Liver (tissue), 9 donors: Measurements from ENCODE around the gene DHX57. TPM values are rescaled to one million over a fixed set of nuclear protein-coding genes. Genes with fewer than 3 reads are reported as not detected.

Experiments
- DNase-seq: peaks from one replicate; pipeline ENCODE4 v3.0.0-alpha.2; 2017; ENCODE audit warnings: low spot score
- H3K27ac ChIP-seq, 2 donors: one replicate each; pipeline ENCODE4 v1.7.0; 2013; ENCODE audit warnings: inconsistent platforms in 2 of 2, low read length in 2 of 2, control low read depth in 1 of 2, low read depth in 1 of 2, mild to moderate bottlenecking in 1 of 2
- H3K27me3 ChIP-seq, 4 donors: one replicate each; pipeline versions ENCODE4 v1.6.1 to v1.7.0; 2013; ENCODE audit warnings: low read length in 3 of 4, inconsistent platforms in 1 of 4, mild to moderate bottlenecking in 1 of 4, moderate library complexity in 1 of 4; ENCODE audit not compliant: control insufficient read depth in 4 of 4, insufficient read depth in 4 of 4
- H3K36me3 ChIP-seq, 4 donors: one replicate each; pipeline versions ENCODE4 v1.6.1 to v1.7.0; 2013; ENCODE audit warnings: low read length in 3 of 4, mild to moderate bottlenecking in 3 of 4, low read depth in 1 of 4, moderate library complexity in 1 of 4; ENCODE audit not compliant: control insufficient read depth in 4 of 4, insufficient read depth in 3 of 4
- H3K4me1 ChIP-seq, 4 donors: one replicate each; pipeline versions ENCODE4 v1.6.1 to v1.7.0; 2013; ENCODE audit warnings: low read length in 3 of 4, mild to moderate bottlenecking in 3 of 4, moderate library complexity in 1 of 4; ENCODE audit not compliant: control insufficient read depth in 4 of 4, insufficient read depth in 4 of 4
- H3K4me3 ChIP-seq, 3 donors: one replicate each; pipeline versions ENCODE4 v1.6.1 to v1.7.0; 2013; ENCODE audit warnings: low read length in 3 of 3, control low read depth in 1 of 3, low read depth in 1 of 3, mild to moderate bottlenecking in 1 of 3
- H3K9ac ChIP-seq, 2 donors: one replicate each; pipeline ENCODE4 v1.7.0; 2013; ENCODE audit warnings: low read length in 2 of 2, mild to moderate bottlenecking in 2 of 2, moderate library complexity in 2 of 2, control low read depth in 1 of 2, low read depth in 1 of 2
- H3K9me3 ChIP-seq, 4 donors: one replicate each; pipeline versions ENCODE4 v1.6.1 to v1.7.0; 2013; ENCODE audit warnings: low read length in 3 of 4; ENCODE audit not compliant: control insufficient read depth in 4 of 4
- CTCF ChIP-seq: fragments of 150-350 bp; IDR thresholded peaks from 2 replicates; pipeline ENCODE4 v1.5.1; 2017; ENCODE audit warnings: improper control_type of control experiment, low read depth, low read length; ENCODE audit not compliant: missing input control
- EGR1 ChIP-seq, 2 donors: IDR thresholded peaks; 2 replicates each; pipeline ENCODE4 v1.6.1; 2016 to 2018; ENCODE audit warnings: antibody characterized with exemption in 2 of 2, low read depth in 2 of 2
- FOXA1 ChIP-seq: IDR thresholded peaks from 2 replicates; pipeline ENCODE4 v1.6.1; 2016; ENCODE audit warnings: antibody characterized with exemption
- FOXA2 ChIP-seq: IDR thresholded peaks from 2 replicates; pipeline ENCODE4 v1.6.1; 2016; ENCODE audit warnings: antibody characterized with exemption
- GABPA ChIP-seq, 2 donors: IDR thresholded peaks in 1 of 2; conservative IDR thresholded peaks in 1 of 2; 2 replicates each; pipeline ENCODE4 v1.6.1; 2016; ENCODE audit warnings: antibody characterized with exemption in 2 of 2, mild to moderate bottlenecking in 1 of 2, moderate library complexity in 1 of 2
- HNF4A ChIP-seq, 2 donors: conservative IDR thresholded peaks; 2 replicates each; pipeline ENCODE4 v1.6.1; 2016; ENCODE audit warnings: antibody characterized with exemption in 2 of 2, mild to moderate bottlenecking in 2 of 2
- HNF4G ChIP-seq: IDR thresholded peaks from 2 replicates; pipeline ENCODE4 v1.6.1; 2016; ENCODE audit warnings: antibody characterized with exemption
- JUND ChIP-seq, 2 donors: IDR thresholded peaks; 2 replicates each; pipeline ENCODE4 v1.6.1; 2016; ENCODE audit warnings: antibody characterized with exemption in 2 of 2
- MAX ChIP-seq: IDR thresholded peaks from 2 replicates; pipeline ENCODE4 v1.6.1; 2016; ENCODE audit warnings: antibody characterized with exemption
- NR2F2 ChIP-seq: IDR thresholded peaks from 2 replicates; pipeline ENCODE4 v1.6.1; 2016; ENCODE audit warnings: antibody characterized with exemption
- REST ChIP-seq: IDR thresholded peaks from 2 replicates; pipeline ENCODE4 v1.6.1; 2016; ENCODE audit warnings: antibody characterized with exemption, mild to moderate bottlenecking
- RXRA ChIP-seq, 2 donors: IDR thresholded peaks; 2 replicates each; pipeline ENCODE4 v1.6.1; 2017 to 2018; ENCODE audit warnings: antibody characterized with exemption in 2 of 2, mild to moderate bottlenecking in 1 of 2
- SP1 ChIP-seq: IDR thresholded peaks from 2 replicates; pipeline ENCODE4 v1.6.1; 2018; ENCODE audit warnings: antibody characterized with exemption, mild to moderate bottlenecking
- TAF1 ChIP-seq: conservative IDR thresholded peaks from 2 replicates; pipeline ENCODE4 v1.6.1; 2016; ENCODE audit warnings: antibody characterized with exemption, mild to moderate bottlenecking
- YY1 ChIP-seq: IDR thresholded peaks from 2 replicates; pipeline ENCODE4 v1.6.1; 2016; ENCODE audit warnings: antibody characterized with exemption, mild to moderate bottlenecking
- ZBTB33 ChIP-seq: IDR thresholded peaks from 2 replicates; pipeline ENCODE4 v1.6.1; 2016; ENCODE audit warnings: antibody characterized with exemption
- WGBS: extraction: QIAGEN DNeasy Blood & Tissue Kit; methylation state at CpG from one replicate; pipeline ENCODE4 v1.1.7; 2013; 5-methylcytosine and 5-hydroxymethylcytosine counted together
- polyA plus RNA-seq, 2 donors: library from polyadenylated mRNA; stranded (reverse) in 1 of 2; unstranded in 1 of 2; fragments of 200-250 nt in 1 of 2; fragments of >200 nt in 1 of 2; fragmentation: Nextera tagmentation in 1 of 2; extraction: Ambion mirVana in 1 of 2; gene quantifications; one replicate each; pipeline versions ENCODE4 v1.2.1 to v1.2.3, GENCODE V29; 2013 to 2015
- total RNA-seq, 2 donors: library from RNA; depleted of rRNA; stranded (reverse); fragments of >200 nt; gene quantifications; one replicate each; pipeline ENCODE4 v1.2.3, GENCODE V29; 2014
- donor health status: healthy.
- donor health status: healthy.
- donor health status: healthy.
- donor health status: healthy.
- donor health status: healthy.

DHX57 gene
- total and polyA plus RNA-seq, 4 donors = 2.8 to 8.7 (median 5.4) TPM

GRCh38 chr2:38863061-38863695 is 12.6 kb downstream of the DHX57 start:
- H3K4me3 ChIP-seq = no peak overlapping the region
- no peaks in the 10 kb centered on the region for H3K4me1 ChIP-seq
- WGBS = 92% methylated on average over 2 of the region's 2 CpGs
- no peak overlapping the region for H3K9ac ChIP-seq
- peaks cover 9 to 33% (median 18%) of the 10 kb centered on the region in 4 donors for H3K36me3 ChIP-seq
- TF ChIP-seq ZBTB33 = no peak
- no peak for TF ChIP-seq NR2F2
- H3K9me3 ChIP-seq = no peaks in the 10 kb centered on the region
- no peaks in the 10 kb centered on the region for H3K27me3 ChIP-seq
- DNase-seq = no peak
- no peak overlapping the region for H3K27ac ChIP-seq

- H3K9ac ChIP-seq = no peak overlapping the region
- TF ChIP-seq HNF4A (conservative IDR thresholded peaks at IDR 0.05) (no peak), JUND (IDR thresholded peaks at IDR 0.05) (no peak)
- H3K36me3 ChIP-seq = peaks cover 6 to 33% (median 19%) of the 10 kb centered on the region in 4 donors
- H3K4me3 ChIP-seq = no peak overlapping the region
- no peak for DNase-seq
- no peaks in the 10 kb centered on the region for H3K27me3 ChIP-seq
- no peak overlapping the region for H3K27ac ChIP-seq
- H3K9me3 ChIP-seq = no peaks in the 10 kb centered on the region
- no peaks in the 10 kb centered on the region for H3K4me1 ChIP-seq
Measured at GRCh38 chr2:38862476-38862875, 13.3 kb downstream of the DHX57 start.

GRCh38 chr2:38856165-38856564 is 19.6 kb downstream of the DHX57 start:
- Histone ChIP-seq H3K36me3 (peaks cover 6 to 31% (median 24%) of the 10 kb centered on the region in 4 donors), H3K27me3 (no peaks in the 10 kb centered on the region), H3K9ac (no peak overlapping the region), H3K9me3 (no peaks in the 10 kb centered on the region), H3K4me3 (no peak overlapping the region), H3K27ac (no peak overlapping the region), H3K4me1 (no peaks in the 10 kb centered on the region)
- TF ChIP-seq REST (no peak), YY1 (no peak), TAF1 (no peak), RXRA (IDR thresholded peaks at IDR 0.05) (no peak), FOXA2 (no peak), JUND (IDR thresholded peaks at IDR 0.05) (no peak), SP1 (no peak), CTCF (no peak), NR2F2 (no peak), HNF4G (no peak), MAX (no peak), FOXA1 (no peak), EGR1 (IDR thresholded peaks at IDR 0.05; ENCODE audit: low read depth in 2 of 2) (no peak), GABPA (IDR thresholded peaks at IDR 0.05 in 1 of 2, conservative IDR thresholded peaks at IDR 0.05 in 1 of 2) (no peak)
- 100% methylated on average over 1 of the region's 1 CpG for WGBS
- no peak for DNase-seq
